CD4-positive, alpha-beta T cell treated with Interleukin-2 at 100 ng/mL for 4 hours (primary cell): ENCODE data around the gene ATF6.
A peak's percentile ranks its signal among the peaks of the same experiment; 100 is the strongest.

Experiments used
- DNase-seq: peaks from one replicate; pipeline ENCODE4 v3.0.0-alpha.2; 2020; ENCODE audit warnings: low spot score

ATF6 gene

DNA sequence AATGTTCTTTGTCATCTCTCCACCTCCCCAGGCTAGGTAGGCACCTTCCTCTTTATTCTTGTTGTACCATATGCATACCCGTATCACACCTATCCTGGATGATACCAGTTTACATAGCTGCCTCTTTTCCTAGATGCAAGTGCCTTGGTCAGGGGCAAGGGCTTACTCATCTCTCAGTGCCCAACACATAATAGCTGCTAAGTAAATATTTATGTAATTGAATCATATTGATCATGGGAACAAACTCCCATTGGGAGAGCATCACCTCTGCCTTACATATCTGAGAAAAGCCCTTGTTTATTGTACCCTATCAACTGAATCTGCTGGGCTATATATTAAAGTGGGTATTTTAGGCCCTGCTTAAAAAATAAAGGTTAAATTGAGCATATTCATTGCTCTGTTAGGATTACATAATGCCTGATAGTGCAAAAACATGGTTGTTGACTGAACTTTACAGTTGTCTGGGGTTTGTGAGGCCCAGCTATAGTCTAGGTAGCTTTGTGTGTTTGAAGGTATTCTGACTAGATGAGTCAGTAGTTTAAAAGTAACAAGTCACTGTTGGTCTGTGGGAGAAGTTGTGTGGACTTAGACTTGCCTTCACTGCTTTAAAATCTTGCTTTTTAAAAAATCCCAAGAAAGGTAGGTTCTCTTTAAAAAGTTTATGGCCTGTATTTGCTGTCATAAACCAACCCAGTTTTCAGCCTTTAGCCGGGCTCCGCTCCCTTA, 174.9 kb downstream of the ATF6 start:
- no peak for DNase-seq

DNA sequence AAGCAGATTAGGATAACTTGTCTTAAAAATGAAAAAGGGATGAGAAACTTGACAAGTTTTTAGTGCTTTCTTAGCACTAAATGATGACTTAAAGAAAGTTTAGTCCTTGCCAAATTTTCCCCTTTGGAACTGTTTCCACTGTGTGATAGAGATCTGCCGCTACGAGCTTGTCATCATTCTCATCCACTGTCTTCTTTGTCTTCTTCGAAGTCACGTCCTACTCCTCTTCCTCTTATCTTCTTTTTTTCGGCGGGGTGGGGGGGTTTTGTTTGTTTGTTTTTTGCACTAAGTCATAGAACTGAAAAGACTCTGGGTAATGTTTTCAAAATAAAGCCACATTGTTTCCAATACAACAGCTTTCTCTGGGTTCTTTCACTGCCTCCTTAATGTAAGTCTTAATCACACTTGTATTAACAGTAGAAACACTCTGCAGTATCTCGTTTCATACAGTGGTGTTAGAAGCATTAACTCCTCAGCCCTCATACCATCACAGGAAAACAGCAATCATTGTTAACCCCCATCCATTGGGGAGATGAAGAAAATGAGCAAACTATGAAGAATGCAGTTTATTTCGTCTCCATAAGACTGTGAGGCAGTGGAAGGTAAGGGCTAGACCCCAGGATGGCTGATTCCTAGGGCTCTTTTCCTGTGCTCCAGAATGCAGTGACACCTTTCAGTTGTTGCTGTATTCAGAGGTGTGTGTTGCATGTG, 175.8 kb downstream of the ATF6 start:
- no peak for DNase-seq

GRCh38 chr1:161943737-161944136, 177.6 kb downstream of the ATF6 start:
- DNase-seq, result no peak

DNA sequence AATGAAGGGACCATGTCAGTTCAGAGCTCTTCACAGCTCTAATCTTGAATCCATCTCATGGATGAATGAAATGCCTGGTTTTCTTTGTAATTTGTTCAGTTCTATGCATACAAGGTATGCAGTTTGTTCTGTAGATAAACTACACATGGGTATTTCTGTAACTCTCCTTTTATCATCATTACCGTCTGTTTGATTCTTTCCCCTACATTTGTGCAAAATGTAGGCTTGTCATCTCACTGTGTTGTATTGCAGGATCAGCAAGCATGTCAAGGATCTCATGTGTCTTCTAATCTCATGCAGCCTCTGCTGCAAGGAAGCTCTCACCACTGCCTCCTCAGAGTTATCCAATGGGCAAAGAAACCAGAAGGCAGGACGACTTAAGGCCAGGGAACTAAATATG, 178.3 kb downstream of the ATF6 start:
- DNase-seq, result no peak

DNA sequence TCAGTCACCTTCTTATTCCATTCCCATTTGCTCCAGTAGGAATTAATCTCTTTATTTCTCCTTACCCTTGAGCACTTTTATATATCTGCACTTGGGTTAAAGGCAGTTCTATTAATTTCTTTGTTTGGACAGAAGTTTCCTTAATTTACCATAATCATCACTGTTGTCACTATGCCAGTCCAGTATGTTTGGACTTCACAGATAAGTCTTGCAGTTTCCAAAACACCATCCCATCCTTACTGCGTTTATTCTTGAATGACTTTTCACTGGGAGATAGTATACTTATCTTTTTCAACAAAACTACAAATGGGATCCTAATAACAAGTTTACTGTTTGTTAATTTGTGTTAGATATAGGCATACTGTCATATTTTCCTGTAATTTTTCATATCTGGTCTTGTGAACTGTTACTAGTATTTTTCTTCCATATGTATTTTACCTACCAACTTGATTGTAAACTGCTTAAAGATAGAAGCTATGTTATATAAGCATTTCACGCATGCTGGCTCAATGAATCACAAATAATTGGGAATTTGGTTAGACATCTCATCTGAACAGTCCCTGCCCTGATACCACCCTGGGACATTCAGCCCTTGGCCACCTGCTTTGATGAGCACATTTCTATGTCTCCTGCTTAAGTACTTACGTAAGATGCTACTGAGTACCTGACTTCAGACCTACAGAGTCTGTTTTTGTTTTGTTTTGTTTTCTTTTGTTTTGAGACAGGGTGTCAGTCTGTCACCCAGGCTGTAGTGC, 179.4 kb downstream of the ATF6 start:
- no peak for DNase-seq

DNA sequence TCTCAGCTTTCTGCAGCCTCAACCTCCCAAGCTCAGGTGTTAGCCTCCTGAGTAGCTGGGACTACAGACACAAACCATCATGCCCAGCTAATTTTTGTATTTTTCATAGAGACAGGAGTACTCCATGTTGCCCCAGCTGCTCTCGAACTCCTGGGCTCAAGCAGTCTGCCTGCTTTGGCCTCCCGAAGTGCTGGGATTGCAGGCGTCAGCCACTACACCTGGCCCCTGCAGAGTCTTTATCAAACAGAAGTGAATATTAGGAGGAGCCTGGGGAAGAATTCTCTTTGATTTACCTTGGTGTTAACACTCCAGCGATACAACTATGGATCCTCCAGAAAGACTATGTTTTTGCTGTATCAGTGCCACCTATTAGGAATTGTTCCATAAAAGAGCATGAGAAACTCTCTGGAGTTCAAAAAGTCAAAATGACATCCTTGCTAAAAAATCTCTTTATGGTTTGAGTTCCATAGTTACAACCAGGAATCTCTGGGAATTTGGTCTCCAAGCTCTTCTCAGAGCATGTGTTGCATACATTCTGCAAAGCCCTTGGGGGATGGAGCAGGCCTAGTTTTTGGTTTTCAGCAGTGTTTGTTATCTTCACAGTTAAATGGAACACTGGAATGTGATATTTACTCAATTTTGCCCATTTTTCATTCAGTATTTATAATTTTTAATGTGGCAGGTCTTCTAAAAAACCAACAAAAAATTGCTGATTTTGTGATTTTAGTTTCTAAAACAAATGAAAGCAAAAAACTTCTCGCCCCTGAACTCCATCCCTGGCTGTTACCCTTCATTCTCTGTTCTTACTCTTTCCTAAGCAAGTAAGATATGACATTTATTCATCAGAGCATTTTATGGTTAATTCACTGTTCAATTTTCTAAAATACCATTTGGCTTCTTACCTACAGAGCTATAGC, 180.2 kb downstream of the ATF6 start:
- no peak for DNase-seq

DNA sequence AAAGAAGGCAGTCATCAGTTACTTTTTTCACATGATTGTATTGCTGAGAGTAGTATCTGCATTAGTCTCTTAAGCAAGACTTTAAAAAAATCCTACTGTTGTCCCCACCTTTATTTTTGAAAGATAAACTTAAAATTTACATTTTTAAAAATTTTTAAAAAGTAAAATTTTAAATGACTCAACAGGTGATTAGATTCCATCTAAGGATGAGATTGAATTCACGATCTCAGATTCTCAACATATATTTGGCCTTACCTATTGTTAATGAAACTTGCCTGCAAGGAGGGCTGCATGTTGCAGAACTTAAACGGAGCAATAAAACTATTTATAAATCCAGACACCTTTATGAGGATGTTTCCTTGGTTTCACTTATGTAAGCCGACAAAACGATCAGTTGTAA, 182.3 kb downstream of the ATF6 start:
- DNase-seq, result no peak

GRCh38 chr1:161949548-161949947, 183.4 kb downstream of the ATF6 start:
- DNase-seq, result no peak

- no peak for DNase-seq
Measured at GRCh38 chr1:161950377-161950776, 184.3 kb downstream of the ATF6 start.

GRCh38 chr1:161951646-161952045, 185.5 kb downstream of the ATF6 start:
- no peak for DNase-seq

- no peak for DNase-seq
Measured at GRCh38 chr1:161952607-161953172, 186.6 kb downstream of the ATF6 start.

- DNase-seq, result no peak
Measured at GRCh38 chr1:161953256-161953920, 187.3 kb downstream of the ATF6 start.

DNA sequence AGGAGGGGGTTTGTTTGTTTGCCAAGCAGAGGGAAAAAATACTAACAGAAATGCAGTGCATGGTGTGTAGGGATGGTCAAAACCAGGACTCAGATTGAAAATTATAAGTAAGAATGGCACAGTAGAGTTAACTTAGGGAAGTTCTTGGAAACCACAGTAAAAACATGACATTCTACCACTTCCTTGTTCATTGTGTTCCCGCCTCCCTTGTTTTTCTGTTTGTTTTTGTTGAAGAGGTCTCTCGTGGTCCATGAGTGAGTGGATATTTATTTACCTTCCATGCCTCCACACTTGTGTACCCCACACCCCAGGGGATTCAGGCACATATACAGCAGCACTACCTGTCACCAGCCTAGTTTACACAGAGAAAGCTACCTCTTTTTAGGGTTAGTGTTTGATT, 187.9 kb downstream of the ATF6 start:
- no peak for DNase-seq

DNA sequence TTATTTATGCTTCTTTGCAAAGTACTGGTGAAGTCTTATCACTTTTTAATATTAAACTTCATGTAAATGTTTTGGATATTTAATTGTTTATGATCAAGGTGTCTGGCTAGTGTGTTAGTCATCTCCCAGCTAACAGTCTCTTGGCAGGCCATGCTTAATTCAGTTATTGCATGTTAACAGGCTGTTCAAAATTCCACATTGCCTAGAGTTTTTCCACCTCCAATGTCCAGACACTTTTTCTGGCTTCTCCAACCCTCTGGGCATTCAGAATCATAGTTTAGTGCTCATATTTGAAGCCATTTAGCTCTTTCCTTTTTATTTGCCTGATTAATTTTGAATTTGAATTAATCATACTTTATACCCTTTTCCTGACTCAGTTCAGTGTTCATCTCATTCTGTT, 188.3 kb downstream of the ATF6 start:
- no peak for DNase-seq

- no peak for DNase-seq
Measured at GRCh38 chr1:161955606-161956005, 189.5 kb downstream of the ATF6 start.

- DNase-seq, result no peak
Measured at GRCh38 chr1:161956097-161956496, 190.0 kb downstream of the ATF6 start.

- DNase-seq, result no peak
Measured at GRCh38 chr1:161956930-161957329, 190.8 kb downstream of the ATF6 start.

- DNase-seq, result no peak
Measured at GRCh38 chr1:161958425-161958824, 192.3 kb downstream of the ATF6 start.

DNA sequence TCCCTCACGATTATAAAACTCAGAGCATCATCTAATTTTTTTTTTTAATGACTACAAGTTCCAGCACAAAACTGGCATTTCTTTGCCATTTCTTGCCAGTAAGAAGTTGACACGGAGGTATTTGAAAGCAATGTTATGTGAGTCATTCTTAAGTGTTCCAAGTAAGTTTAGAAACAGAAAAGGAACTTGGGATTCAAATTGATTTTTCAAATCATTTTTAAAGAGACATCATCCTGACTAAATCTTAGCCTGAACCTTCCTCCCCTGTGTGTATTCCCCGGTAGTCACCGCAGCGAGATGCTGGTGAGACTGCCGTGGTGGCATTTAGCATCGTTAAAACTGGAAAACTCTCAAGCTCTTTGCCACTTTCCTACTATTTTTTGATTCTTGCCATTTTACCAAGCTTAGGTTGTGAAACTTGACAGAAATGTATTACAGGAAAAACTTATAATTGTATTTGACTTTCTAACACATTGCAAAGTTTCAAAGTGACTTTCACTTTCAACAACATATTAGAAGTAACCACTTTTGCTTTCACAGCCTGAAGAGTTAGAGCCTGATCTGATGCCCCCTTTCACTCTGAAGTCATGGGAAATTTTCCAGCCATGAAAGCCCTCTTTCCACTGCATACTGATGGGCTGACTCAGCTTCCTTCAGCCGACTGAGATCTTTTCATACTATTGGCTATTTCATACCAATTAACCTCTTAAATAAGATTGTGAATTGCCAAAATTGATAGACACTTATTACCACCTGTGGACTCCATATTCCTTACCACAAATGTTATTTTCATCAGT, 196.2 kb downstream of the ATF6 start:
- peak; percentile 8 for DNase-seq

DNA sequence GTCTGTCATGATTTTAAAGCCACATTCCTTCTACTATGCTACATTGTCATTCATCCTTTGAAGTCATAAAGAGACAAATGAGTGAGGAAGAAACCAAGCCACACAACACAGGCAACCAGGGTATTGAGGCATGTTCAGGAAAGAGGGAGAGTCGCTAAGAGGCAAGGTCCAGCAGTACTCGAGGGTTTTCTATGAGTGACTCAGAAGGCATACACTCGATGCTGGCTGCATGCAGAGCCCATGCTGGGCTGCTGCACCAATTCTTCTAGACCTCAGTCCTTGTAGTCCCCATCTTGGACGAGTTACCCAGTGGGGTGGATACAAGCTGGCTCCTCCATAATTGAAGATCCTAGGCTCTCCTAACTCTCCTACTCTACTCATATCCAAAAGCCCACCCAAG, 199.9 kb downstream of the ATF6 start:
- DNase-seq, result no peak
